GM23338 (cell line): ENCODE data around the gene GATA1. TPM values are rescaled to one million over a fixed set of nuclear protein-coding genes. Genes with fewer than 3 reads are reported as not detected.

Experiments used
- CREB1 ChIP-seq: fragments of 250-450 bp; sonication (Bioruptor Pico); IDR thresholded peaks from 2 replicates; pipeline ENCODE4 v1.5.0; 2020; ENCODE audit warnings: low read depth, mild to moderate bottlenecking, moderate library complexity
- CTCF ChIP-seq, 2 experiments: fragments of 200-600 bp in 1 of 2; sonication (generic) in 1 of 2; conservative IDR thresholded peaks; 2 replicates each; pipeline versions ENCODE4 v1.5.1 to v1.6.1; 2016 to 2017; ENCODE audit warnings: antibody characterized with exemption in 2 of 2, low read depth in 2 of 2, mild to moderate bottlenecking in 2 of 2, moderate library complexity in 1 of 2
- ETS1 ChIP-seq: IDR thresholded peaks from 2 replicates; pipeline ENCODE4 v1.6.1; 2016; ENCODE audit warnings: antibody characterized with exemption
- JUNB ChIP-seq: IDR thresholded peaks from one replicate; pipeline ENCODE4 v1.6.1; 2016; ENCODE audit warnings: antibody characterized with exemption; ENCODE audit not compliant: unreplicated experiment
- STAT1 ChIP-seq: IDR thresholded peaks from one replicate; pipeline ENCODE4 v1.6.1; 2016; ENCODE audit warnings: antibody characterized with exemption; ENCODE audit not compliant: unreplicated experiment
- polyA plus RNA-seq: library from polyadenylated mRNA; unstranded; fragments of >200 nt; fragmentation: Nextera tagmentation; extraction: Ambion mirVana; gene quantifications from 2 replicates; pipeline ENCODE4 v1.2.1, GENCODE V29; 2016
- total RNA-seq: library from RNA; depleted of rRNA; stranded (reverse); fragments of >200 nt; shearing (Covaris generic); gene quantifications from 2 replicates; pipeline ENCODE4 v1.2.3, GENCODE V29; 2014
- TF ChIP-seq, protein P1 (sequence below): fragments of 250-450 bp; sonication (Bioruptor Pico); IDR thresholded peaks from 2 replicates; pipeline ENCODE4 v1.5.0; 2020; ENCODE audit warnings: mild to moderate bottlenecking, moderate library complexity

GATA1 gene
- total and polyA plus RNA-seq, 2 experiments from 2014 or later = not detected

GRCh38 chrX:48794340-48794910 lies 8.0 kb downstream of the GATA1 start (continued):
- TF ChIP-seq, protein P1, sequence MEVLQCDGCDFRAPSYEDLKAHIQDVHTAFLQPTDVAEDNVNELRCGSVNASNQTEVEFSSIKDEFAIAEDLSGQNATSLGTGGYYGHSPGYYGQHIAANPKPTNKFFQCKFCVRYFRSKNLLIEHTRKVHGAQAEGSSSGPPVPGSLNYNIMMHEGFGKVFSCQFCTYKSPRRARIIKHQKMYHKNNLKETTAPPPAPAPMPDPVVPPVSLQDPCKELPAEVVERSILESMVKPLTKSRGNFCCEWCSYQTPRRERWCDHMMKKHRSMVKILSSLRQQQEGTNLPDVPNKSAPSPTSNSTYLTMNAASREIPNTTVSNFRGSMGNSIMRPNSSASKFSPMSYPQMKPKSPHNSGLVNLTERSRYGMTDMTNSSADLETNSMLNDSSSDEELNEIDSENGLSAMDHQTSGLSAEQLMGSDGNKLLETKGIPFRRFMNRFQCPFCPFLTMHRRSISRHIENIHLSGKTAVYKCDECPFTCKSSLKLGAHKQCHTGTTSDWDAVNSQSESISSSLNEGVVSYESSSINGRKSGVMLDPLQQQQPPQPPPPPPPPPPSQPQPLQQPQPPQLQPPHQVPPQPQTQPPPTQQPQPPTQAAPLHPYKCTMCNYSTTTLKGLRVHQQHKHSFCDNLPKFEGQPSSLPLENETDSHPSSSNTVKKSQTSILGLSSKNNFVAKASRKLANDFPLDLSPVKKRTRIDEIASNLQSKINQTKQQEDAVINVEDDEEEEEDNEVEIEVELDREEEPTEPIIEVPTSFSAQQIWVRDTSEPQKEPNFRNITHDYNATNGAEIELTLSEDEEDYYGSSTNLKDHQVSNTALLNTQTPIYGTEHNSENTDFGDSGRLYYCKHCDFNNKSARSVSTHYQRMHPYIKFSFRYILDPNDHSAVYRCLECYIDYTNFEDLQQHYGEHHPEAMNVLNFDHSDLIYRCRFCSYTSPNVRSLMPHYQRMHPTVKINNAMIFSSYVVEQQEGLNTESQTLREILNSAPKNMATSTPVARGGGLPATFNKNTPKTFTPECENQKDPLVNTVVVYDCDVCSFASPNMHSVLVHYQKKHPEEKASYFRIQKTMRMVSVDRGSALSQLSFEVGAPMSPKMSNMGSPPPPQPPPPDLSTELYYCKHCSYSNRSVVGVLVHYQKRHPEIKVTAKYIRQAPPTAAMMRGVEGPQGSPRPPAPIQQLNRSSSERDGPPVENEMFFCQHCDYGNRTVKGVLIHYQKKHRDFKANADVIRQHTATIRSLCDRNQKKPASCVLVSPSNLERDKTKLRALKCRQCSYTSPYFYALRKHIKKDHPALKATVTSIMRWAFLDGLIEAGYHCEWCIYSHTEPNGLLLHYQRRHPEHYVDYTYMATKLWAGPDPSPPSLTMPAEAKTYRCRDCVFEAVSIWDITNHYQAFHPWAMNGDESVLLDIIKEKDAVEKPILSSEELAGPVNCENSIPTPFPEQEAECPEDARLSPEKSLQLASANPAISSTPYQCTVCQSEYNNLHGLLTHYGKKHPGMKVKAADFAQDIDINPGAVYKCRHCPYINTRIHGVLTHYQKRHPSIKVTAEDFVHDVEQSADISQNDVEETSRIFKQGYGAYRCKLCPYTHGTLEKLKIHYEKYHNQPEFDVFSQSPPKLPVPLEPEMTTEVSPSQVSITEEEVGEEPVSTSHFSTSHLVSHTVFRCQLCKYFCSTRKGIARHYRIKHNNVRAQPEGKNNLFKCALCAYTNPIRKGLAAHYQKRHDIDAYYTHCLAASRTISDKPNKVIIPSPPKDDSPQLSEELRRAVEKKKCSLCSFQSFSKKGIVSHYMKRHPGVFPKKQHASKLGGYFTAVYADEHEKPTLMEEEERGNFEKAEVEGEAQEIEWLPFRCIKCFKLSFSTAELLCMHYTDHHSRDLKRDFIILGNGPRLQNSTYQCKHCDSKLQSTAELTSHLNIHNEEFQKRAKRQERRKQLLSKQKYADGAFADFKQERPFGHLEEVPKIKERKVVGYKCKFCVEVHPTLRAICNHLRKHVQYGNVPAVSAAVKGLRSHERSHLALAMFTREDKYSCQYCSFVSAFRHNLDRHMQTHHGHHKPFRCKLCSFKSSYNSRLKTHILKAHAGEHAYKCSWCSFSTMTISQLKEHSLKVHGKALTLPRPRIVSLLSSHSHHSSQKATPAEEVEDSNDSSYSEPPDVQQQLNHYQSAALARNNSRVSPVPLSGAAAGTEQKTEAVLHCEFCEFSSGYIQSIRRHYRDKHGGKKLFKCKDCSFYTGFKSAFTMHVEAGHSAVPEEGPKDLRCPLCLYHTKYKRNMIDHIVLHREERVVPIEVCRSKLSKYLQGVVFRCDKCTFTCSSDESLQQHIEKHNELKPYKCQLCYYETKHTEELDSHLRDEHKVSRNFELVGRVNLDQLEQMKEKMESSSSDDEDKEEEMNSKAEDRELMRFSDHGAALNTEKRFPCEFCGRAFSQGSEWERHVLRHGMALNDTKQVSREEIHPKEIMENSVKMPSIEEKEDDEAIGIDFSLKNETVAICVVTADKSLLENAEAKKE (CRISPR knock-in tag) = no peak
- TF ChIP-seq JUNB = no peak
- TF ChIP-seq STAT1 = no peak
- TF ChIP-seq CREB1 = no peak
- TF ChIP-seq CTCF (conservative IDR thresholded peaks at IDR 0.05; ENCODE audit: low read depth in 2 of 2) = no peak
- TF ChIP-seq ETS1 = no peak
